Ureter (tissue), 1 donor: ENCODE results near the gene MT1F. TPM values are rescaled to one million over a fixed set of nuclear protein-coding genes. Genes with fewer than 3 reads are reported as not detected.
"Not testable (repeated sequence)": the region's sequence is repeated elsewhere in the genome, so short reads cannot be mapped to it uniquely, and the experiment has no call there.

ENCODE experiments used
- DNase-seq: peaks from one replicate; pipeline ENCODE4 v3.0.0-alpha.2; 2020; ENCODE audit warnings: low spot score
- total RNA-seq: library from RNA; stranded (reverse); gene quantifications from one replicate; pipeline ENCODE4 v1.2.4, GENCODE V29; 2023
- donor health status: DM: yes; HTN: yes; CAD: no.

MT1F gene
- total RNA-seq, 1 donor from 2014 or later: 8.7 TPM

- DNase-seq: no peak
Observed at GRCh38 chr16:56672761-56673536, 15.2 kb downstream of the MT1F start.

GRCh38 chr16:56673921-56674320 is 16.2 kb downstream of the MT1F start:
- DNase-seq: no peak

GRCh38 chr16:56674570-56674969 is 16.8 kb downstream of the MT1F start:
- DNase-seq: not testable (repeated sequence)

GRCh38 chr16:56675685-56676210 is 18.0 kb downstream of the MT1F start:
- no peak for DNase-seq

- DNase-seq: no peak
Observed at GRCh38 chr16:56677474-56677873, 19.7 kb downstream of the MT1F start.

- DNase-seq: no peak
Observed at GRCh38 chr16:56679078-56679730, 21.4 kb downstream of the MT1F start.

- DNase-seq: no peak
Observed at GRCh38 chr16:56679818-56680217, 22.1 kb downstream of the MT1F start.

GRCh38 chr16:56681939-56682702 is 24.4 kb downstream of the MT1F start, which contains the start of gene MT1X:
Gene MT1X, plus strand, starts transcription at chr16:56682470. Its CDS starts 71 bp downstream, at chr16:56682541.
- DNase-seq: peak; percentile 93

DNA sequence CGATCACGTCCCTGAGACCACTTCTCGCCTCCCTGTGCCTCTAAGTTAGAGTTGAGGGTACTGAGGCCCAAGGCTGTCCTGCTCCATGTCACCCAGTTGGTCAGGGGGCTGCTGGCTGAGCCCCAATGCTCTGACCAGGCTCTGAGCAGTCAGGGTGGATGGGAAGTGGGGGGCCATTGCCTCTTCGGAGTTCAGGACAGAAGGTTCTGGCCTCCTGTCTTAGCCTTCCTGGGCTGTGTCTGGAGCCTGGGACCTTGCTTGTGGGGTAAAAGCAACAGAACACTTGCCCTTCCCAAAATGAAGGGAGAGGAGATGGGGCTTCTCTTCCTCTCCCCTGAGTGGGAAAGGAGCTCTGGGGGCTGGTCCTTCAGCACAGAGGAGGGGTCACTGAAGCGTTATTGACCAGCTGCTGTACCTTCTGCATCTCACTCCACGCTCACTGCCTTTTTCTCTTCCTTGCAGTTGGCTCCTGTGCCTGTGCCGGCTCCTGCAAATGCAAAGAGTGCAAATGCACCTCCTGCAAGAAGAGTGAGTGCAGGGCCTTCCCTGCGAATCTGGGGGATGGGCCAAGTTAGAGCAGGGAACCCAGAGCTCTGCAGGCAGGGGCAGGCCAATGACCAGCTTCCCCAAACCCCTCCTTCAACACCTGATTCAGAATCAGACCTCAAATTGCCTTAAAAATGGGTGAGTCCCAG is 25.1 kb downstream of the MT1F start:
- no peak for DNase-seq

GRCh38 chr16:56683424-56684172 is 25.8 kb downstream of the MT1F start:
- DNase-seq: no peak

DNA sequence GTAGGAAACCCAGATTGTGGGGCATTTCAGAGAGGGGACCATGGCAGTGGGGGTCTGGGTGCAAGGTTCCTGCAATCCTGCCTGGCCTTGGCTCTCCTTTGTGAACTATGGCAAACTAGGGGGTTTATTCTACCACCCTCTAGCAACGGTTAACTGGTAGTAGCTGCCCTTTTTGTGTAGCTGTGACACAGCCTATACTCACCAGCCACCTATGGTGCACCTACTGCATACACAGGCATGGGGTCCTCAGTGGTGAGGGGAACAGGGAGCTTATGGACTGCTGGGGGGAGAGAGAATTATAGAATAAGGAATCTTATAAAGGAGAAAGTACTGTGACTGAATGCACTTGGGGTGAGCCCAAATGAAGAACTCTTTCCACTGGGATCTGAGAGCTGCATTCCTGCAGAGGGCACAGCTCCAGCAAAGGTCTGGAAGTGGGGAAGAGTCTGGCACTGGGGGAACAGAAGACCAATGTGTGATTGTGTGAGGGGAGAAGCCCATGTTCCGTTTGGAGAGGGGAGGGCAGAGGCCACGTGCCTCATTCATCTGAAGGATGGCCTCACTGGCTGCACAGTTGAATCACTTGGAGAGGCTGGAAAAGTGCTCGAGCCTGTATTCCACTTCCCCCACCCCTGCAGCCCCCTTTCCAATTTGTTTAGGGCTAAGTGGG is 26.6 kb downstream of the MT1F start:
- DNase-seq: no peak

DNA sequence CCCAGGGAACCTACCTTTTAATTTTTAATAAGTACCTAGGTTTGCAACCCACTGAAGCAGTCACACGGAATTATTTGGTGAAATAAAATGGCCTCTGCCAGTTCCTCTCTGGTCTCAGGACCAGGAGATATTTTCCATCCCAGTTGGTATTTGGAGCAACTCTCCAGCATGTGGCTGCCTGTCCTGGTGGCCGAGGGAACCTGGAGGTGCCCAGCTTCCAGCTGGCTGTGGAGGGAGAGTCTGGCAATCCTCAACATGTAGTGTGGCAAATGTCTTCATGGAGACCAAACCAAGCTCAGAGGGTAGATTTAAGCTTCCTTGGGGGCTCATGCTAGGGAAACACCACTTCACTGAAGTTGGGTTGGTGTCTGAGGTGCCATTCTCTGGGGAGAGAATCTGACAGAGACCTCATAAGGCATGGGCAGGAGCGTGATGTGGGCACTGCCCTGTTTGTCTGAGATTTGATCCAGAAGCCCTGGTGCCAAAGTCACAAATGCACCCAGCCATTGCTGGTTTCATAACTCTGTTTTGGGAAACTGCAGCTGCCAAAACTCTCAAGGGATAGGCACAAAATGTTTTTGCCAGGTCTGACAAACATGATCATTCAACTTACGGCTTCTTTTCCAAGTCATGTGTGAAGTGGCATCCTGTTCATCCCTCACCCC is 27.3 kb downstream of the MT1F start:
- DNase-seq: no peak

- no peak for DNase-seq
Observed at GRCh38 chr16:56686758-56687157, 29.0 kb downstream of the MT1F start.

DNA sequence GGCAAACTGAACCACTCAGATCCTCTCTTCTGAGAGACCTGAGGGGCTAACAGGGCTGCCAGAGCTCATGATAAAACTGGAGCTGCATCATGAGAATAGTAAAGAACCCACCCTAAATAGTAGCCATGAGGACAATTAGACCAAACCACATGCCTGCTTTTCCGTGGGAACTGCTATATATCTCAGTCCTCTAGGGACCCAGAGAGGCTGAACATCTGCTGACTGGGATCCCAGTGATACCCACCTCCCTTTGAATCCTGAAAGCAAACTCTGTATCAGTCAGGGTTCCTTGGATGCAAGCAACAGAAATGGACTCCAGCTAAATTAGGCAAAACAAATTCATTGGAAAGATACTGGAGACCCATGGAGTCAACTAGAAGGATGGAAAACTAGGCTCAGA is 31.0 kb downstream of the MT1F start:
- no peak for DNase-seq

DNA sequence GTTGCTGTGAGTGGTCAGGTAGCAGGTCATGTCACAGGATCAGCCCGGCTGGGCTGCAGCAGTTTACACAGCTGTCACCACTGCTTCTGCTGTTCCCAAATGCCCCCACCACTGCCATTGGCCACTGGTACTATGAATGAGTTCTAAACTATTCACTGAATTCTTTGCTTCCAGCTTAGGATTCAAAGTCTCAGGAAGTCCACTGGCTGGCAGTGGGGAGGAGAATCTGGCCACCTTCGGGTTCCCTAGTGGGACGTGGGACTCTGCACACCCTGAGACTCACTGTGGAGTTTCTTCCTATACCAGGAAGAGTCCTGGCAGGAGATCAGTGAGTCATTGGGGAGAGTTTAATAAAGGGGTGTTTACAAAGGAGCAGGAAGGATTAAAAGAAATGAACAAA is 31.4 kb downstream of the MT1F start:
- no peak for DNase-seq

DNA sequence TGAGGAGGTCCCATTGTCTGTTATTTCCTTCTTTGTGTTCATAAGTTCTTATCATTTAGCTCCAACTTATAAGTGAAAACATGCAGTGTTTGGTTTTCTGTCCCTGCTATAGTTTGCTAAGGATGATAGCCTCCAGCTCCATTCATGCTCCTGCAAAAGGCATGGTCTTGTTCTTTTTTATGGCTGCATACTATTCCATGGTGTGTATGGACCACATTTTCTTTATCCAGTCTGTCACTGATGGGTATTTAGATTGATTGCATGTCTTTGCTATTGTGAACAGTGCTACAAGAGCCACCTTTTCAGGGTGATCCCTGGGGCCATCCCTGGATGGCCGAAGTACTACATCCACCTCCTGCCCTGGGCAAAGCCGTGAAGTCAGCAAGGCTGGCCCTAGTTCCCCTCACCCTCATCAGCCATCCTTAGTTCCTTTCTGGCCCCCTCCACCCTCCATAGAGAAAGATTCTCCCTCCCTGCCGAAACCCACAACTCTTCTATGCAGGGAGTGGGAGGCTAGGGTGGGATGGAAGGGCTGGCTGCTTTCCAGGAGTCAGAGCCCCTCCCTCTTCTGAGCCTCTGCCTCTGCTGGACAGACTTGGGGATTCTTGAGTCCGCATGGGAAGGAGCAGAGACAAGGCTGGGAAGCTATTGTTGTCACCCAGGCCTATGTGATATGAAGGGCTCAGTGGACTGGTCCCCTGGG is 32.8 kb downstream of the MT1F start:
- no peak for DNase-seq

GRCh38 chr16:56691885-56692284 is 34.1 kb downstream of the MT1F start:
- DNase-seq: peak; percentile 57

DNA sequence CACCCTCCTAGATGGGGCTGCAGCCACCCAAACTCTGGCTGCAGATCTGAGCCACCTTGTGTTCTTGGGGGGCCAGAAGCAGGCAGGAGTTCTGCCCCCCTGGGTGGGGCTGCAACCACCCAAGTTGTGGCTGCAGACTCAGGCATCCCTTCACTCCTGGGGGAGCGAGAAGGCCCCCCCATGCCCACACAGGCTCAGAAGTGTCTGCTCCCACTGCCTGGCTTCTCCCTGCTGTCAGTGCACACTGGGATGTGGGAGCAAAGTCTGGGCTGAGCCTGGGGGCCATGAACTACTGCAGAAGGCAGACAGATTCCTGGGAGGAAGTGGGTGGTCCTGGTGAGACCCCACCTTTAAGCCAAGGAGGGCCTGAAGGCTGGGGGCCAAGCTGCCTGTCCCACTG is 37.5 kb downstream of the MT1F start:
- no peak for DNase-seq

DNA sequence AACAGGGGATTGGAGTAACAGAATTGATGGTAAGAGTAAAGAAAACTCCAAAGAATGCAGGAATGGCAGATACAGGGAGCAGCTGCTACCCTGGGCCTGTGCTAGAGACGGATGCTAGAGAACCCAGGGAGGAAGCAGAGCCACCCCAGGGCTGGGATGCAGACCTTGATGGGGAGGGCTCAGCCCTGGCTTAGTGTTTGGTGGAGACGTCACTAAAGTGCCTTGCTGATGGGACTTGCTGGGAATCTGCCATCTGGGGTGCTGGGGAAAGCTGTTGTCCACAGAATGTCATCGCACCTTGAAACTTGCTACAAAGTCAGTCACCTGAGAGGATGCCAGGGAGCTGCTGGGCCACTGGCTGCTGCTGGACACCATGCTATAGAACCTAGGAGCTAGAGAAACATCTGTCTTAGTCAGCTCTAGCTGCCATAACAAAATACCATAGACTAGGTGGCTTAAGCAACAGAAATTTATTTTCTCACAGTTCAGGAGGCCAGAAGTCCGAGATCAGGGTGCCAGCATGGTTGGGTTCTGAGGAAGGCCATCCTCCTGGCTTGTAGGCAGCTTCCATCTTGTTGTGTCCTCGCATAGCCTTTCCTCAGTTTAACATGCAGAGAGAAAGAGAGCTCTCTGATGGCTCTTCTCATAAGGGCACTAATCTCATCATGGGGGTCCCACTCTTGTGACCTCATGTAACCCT is 39.8 kb downstream of the MT1F start:
- no peak for DNase-seq
